ENCODE results near the gene PASK.
"Not testable (repeated sequence)": the region's sequence is repeated elsewhere in the genome, so short reads cannot be mapped to it uniquely, and the experiment has no call there.

Gene PASK

GRCh38 chr2:241123816-241124536, 25.3 kb downstream of the PASK start:
- DNase-seq = no peak

GRCh38 chr2:241122376-241123002, 26.8 kb downstream of the PASK start:
- DNase-seq = no peak

GRCh38 chr2:241121008-241121407, 28.3 kb downstream of the PASK start:
- no peak for DNase-seq

GRCh38 chr2:241120440-241120839, 28.8 kb downstream of the PASK start:
- no peak for DNase-seq

GRCh38 chr2:241118737-241119505, 30.4 kb downstream of the PASK start:
- no peak for DNase-seq

- DNase-seq = no peak
These were observed 32.4 kb downstream of the PASK start for GRCh38 chr2:241116606-241117560.

- no peak for DNase-seq
These were observed 33.9 kb downstream of the PASK start for GRCh38 chr2:241115361-241115760.

- DNase-seq = no peak
These were observed 34.4 kb downstream of the PASK start for GRCh38 chr2:241114836-241115235.

- DNase-seq = no peak
These were observed 36.7 kb downstream of the PASK start for GRCh38 chr2:241112592-241112991.

- DNase-seq = no peak
These were observed 37.2 kb downstream of the PASK start for GRCh38 chr2:241112046-241112445.

- no peak for DNase-seq
These were observed 37.8 kb downstream of the PASK start for GRCh38 chr2:241111440-241111805.

- no peak for DNase-seq
These were observed 38.4 kb downstream of the PASK start for GRCh38 chr2:241110607-241111439.

- DNase-seq = no peak
These were observed 39.1 kb downstream of the PASK start for GRCh38 chr2:241110089-241110606.

GRCh38 chr2:241109210-241110088, 39.8 kb downstream of the PASK start:
- DNase-seq = no peak

GRCh38 chr2:241108271-241109209, 40.7 kb downstream of the PASK start:
- no peak for DNase-seq

GRCh38 chr2:241107031-241107783, 42.1 kb downstream of the PASK start:
- no peak for DNase-seq

- DNase-seq = no peak
These were observed 43.6 kb downstream of the PASK start for GRCh38 chr2:241105641-241106040.

- not testable (repeated sequence) for DNase-seq
These were observed 44.7 kb downstream of the PASK start for GRCh38 chr2:241104611-241105010.

GRCh38 chr2:241103176-241103595, 46.1 kb downstream of the PASK start:
- no peak for DNase-seq

Measured in activated naive CD4-positive, alpha-beta T cell (primary cell).